ENCODE results near the gene CD53.

DNA sequence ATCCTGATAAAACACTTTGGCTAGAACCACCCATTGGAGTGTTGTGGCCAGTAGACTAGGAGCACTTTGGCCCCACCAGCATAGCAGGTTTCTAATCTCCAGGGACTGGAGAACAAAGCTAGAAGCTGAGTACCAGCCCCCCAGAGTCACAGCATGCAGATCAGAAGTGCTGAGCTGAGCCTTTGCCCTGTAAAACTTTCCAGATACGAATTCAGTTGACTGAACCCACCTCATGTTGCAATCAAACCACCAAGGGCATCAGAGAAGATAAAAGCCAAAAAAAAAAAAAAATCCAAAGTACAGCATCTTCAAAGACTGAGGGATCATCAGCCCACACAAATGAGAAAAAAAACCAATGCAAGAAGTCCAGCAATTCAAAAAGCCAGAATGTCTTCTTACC, 8.7 kb upstream of the CD53 start:
- TF ChIP-seq, protein P1, sequence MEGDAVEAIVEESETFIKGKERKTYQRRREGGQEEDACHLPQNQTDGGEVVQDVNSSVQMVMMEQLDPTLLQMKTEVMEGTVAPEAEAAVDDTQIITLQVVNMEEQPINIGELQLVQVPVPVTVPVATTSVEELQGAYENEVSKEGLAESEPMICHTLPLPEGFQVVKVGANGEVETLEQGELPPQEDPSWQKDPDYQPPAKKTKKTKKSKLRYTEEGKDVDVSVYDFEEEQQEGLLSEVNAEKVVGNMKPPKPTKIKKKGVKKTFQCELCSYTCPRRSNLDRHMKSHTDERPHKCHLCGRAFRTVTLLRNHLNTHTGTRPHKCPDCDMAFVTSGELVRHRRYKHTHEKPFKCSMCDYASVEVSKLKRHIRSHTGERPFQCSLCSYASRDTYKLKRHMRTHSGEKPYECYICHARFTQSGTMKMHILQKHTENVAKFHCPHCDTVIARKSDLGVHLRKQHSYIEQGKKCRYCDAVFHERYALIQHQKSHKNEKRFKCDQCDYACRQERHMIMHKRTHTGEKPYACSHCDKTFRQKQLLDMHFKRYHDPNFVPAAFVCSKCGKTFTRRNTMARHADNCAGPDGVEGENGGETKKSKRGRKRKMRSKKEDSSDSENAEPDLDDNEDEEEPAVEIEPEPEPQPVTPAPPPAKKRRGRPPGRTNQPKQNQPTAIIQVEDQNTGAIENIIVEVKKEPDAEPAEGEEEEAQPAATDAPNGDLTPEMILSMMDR (IDR thresholded peaks at IDR 0.05), result no peak
- TF ChIP-seq, protein P2, sequence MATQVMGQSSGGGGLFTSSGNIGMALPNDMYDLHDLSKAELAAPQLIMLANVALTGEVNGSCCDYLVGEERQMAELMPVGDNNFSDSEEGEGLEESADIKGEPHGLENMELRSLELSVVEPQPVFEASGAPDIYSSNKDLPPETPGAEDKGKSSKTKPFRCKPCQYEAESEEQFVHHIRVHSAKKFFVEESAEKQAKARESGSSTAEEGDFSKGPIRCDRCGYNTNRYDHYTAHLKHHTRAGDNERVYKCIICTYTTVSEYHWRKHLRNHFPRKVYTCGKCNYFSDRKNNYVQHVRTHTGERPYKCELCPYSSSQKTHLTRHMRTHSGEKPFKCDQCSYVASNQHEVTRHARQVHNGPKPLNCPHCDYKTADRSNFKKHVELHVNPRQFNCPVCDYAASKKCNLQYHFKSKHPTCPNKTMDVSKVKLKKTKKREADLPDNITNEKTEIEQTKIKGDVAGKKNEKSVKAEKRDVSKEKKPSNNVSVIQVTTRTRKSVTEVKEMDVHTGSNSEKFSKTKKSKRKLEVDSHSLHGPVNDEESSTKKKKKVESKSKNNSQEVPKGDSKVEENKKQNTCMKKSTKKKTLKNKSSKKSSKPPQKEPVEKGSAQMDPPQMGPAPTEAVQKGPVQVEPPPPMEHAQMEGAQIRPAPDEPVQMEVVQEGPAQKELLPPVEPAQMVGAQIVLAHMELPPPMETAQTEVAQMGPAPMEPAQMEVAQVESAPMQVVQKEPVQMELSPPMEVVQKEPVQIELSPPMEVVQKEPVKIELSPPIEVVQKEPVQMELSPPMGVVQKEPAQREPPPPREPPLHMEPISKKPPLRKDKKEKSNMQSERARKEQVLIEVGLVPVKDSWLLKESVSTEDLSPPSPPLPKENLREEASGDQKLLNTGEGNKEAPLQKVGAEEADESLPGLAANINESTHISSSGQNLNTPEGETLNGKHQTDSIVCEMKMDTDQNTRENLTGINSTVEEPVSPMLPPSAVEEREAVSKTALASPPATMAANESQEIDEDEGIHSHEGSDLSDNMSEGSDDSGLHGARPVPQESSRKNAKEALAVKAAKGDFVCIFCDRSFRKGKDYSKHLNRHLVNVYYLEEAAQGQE (IDR thresholded peaks at IDR 0.05; ENCODE audit: insufficient read depth in 1 of 2, low read depth in 2 of 2, low read length in 1 of 2), result no peak
- TF ChIP-seq SIN3A (IDR thresholded peaks at IDR 0.05; ENCODE audit: borderline replicate concordance, insufficient read depth, low read depth, low read length) (no peak), POLR2AphosphoS5 (IDR thresholded peaks at IDR 0.05; ENCODE audit: low read depth, low read length) (no peak)
